ENCODE data around the gene IDH1.

- no peak for TF ChIP-seq CTCF (IDR thresholded peaks at IDR 0.05)
- no peak for TF ChIP-seq EP300 (IDR thresholded peaks at IDR 0.05)
- no peak for TF ChIP-seq POLR2AphosphoS5 (IDR thresholded peaks at IDR 0.05)
- no peak for TF ChIP-seq POLR2A (IDR thresholded peaks at IDR 0.05; ENCODE audit: low read depth)
Observed at GRCh38 chr2:208269091-208269490, 14.2 kb upstream of the IDH1 start.
